Activated CD8-positive, alpha-beta T cell treated with anti-CD3 and anti-CD28 coated beads for 36 hours (primary cell): ENCODE results near the gene NKAIN1. TPM values are rescaled to one million over a fixed set of nuclear protein-coding genes. Genes with fewer than 3 reads are reported as not detected.

Source experiments
- ATAC-seq: fragments of 200-7000 bp; cut with Tn5 transposase; one replicate; pipeline ENCODE4 v1.10.0; 2021; ENCODE audit warnings: mild to moderate bottlenecking, moderate library complexity
- CTCF ChIA-PET: fragments of 350-600 bp; sonication (Branson Sonifier 250); formaldehyde crosslinking; loops from one replicate; lab custom pipeline; 2021; ENCODE audit warnings: antibody characterized with exemption; lab: Charles Lee
- POLR2A ChIA-PET: fragments of 350-600 bp; sonication (Branson Sonifier 250); formaldehyde crosslinking; loops from one replicate; lab custom pipeline; 2021; ENCODE audit warnings: antibody characterized with exemption; lab: Charles Lee
- DNase-seq: peaks from one replicate; pipeline ENCODE4 v3.0.0-alpha.2; 2020
- H3K27ac Mint-ChIP-seq: one replicate; pipeline ENCODE4 v1.8.0; 2021; ENCODE audit warnings: mild to moderate bottlenecking, mixed read lengths
- H3K27me3 Mint-ChIP-seq: one replicate; pipeline ENCODE4 v1.8.0; 2021; ENCODE audit warnings: mixed read lengths
- H3K36me3 Mint-ChIP-seq: one replicate; pipeline ENCODE4 v1.8.0; 2021; ENCODE audit warnings: low read depth, mixed read lengths
- H3K4me1 Mint-ChIP-seq: one replicate; pipeline ENCODE4 v1.8.0; 2021; ENCODE audit warnings: low read depth, mixed read lengths
- H3K4me3 Mint-ChIP-seq: one replicate; pipeline ENCODE4 v1.8.0; 2021; ENCODE audit warnings: mild to moderate bottlenecking, moderate library complexity, mixed read lengths
- H3K9me3 Mint-ChIP-seq: one replicate; pipeline ENCODE4 v1.8.0; 2021; ENCODE audit warnings: mixed read lengths
- intact Hi-C: fragments of 100-400 bp; cut with micrococcal nuclease; formaldehyde crosslinking; loops from one replicate; pipeline ENCODE4 v1.10.0; 2022
- total RNA-seq, 2 experiments: library from RNA; stranded (reverse); gene quantifications; one replicate each; pipeline ENCODE4 v1.2.3, GENCODE V29; 2021
- TF ChIP-seq, protein P1 (sequence below): fragments of 200-600 bp; IDR thresholded peaks from one replicate; pipeline ENCODE4 v1.8.0; 2022; ENCODE audit warnings: antibody characterized with exemption, mild to moderate bottlenecking

The NKAIN1 gene
- total RNA-seq, 2 experiments from 2014 or later = not detected

- H3K36me3 Mint-ChIP-seq = no peaks in the 10 kb centered on the region
- DNase-seq = no peak
- intact Hi-C loops = no loop called here
- ChIA-PET CTCF (interaction anchor here (1.1 kb wide), 1 partner anchor 12 kb away, joined by 4 read pairs; no protein-coding TSS in a partner anchor), POLR2A (no interaction called here)
- no peak overlapping the region for H3K4me3 Mint-ChIP-seq
- no peak overlapping the region for H3K27ac Mint-ChIP-seq
- H3K9me3 Mint-ChIP-seq = no peaks in the 10 kb centered on the region
- no peak for ATAC-seq
- H3K27me3 Mint-ChIP-seq = no peaks in the 10 kb centered on the region
- no peaks in the 10 kb centered on the region for H3K4me1 Mint-ChIP-seq
- TF ChIP-seq, protein P1, sequence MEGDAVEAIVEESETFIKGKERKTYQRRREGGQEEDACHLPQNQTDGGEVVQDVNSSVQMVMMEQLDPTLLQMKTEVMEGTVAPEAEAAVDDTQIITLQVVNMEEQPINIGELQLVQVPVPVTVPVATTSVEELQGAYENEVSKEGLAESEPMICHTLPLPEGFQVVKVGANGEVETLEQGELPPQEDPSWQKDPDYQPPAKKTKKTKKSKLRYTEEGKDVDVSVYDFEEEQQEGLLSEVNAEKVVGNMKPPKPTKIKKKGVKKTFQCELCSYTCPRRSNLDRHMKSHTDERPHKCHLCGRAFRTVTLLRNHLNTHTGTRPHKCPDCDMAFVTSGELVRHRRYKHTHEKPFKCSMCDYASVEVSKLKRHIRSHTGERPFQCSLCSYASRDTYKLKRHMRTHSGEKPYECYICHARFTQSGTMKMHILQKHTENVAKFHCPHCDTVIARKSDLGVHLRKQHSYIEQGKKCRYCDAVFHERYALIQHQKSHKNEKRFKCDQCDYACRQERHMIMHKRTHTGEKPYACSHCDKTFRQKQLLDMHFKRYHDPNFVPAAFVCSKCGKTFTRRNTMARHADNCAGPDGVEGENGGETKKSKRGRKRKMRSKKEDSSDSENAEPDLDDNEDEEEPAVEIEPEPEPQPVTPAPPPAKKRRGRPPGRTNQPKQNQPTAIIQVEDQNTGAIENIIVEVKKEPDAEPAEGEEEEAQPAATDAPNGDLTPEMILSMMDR = no peak
These were observed 46.0 kb downstream of the NKAIN1 start for GRCh38 chr1:31193729-31194128.

DNA sequence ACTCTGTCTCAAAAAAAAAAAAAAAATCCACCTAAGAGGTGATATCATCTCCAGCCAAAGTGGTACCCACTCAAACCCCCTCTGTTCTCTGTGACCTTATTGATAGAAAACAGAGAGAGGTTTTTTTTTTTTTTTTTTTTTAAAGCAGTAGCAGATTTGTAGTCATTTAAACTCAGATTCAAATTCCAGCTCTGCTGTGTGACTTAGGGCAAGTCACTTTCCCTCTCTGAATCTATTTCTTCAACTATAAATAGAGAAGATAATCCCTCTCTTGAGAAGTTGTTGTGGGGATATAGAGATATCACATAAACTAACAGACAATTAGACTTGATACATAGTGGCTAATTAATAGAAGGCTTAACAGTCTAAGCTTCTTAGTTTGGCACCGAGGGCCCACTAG, 48.4 kb downstream of the NKAIN1 start:
- no peak for ATAC-seq
- TF ChIP-seq, protein P1 = no peak
- Mint-ChIP-seq H3K4me3 (no peak overlapping the region), H3K4me1 (no peaks in the 10 kb centered on the region), H3K27me3 (peaks cover 4% of the 10 kb centered on the region), H3K9me3 (no peaks in the 10 kb centered on the region), H3K27ac (no peak overlapping the region), H3K36me3 (no peaks in the 10 kb centered on the region)
- POLR2A ChIA-PET = no interaction called here
- intact Hi-C loops = no loop called here
- CTCF ChIA-PET = interaction anchor here (2.0 kb wide), 1 partner anchor 10 kb away, joined by 7 read pairs; no protein-coding TSS in a partner anchor
- no peak for DNase-seq

DNA sequence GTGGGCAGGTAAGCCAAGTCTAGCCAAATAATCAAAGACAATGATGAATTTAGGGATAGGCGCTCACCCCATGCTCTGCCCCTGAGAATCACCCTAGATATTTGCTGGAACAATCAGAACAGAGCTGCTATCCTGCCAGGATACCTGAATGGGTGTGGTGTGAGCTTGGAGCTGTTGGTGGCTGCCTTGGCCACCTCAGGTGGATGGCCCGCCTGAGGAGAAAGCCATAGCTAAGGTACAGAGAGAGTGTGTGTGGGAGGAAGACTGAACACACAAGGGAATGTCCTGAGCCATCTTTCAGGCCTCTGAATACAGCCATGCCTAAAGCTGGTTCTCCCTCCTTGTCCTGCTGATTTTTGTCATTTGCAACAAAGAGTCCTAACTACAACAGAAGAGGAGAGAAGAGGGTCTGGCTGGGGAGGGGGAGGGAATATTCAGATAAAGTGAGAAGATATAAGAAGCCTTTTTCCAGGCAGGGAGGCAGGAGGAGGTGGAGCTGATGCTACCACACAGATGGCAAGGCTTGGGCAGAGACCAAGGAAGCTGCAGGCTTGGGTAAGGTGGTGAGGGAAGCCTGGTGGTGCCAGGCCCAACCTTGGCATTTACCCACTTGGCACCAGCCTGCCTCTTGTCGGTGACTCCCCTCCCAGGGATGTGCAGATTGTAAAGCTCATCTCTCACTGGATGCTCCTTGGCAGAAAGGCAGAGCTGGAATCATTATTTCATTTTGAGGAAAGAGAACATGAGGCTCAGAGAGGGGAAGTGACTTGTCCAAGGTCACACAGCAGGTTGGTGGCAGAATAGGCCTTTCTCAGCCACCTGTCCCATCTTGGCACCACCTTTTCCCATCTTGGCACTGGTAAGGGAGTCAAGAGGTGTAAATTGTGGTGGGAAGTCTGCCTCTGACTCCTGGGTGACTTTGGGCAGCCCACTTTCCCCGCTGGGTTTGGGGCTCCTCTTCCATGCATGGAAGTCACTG, 49.7 kb downstream of the NKAIN1 start:
- H3K9me3 Mint-ChIP-seq = no peaks in the 10 kb centered on the region
- POLR2A ChIA-PET = no interaction called here
- CTCF ChIA-PET = interaction anchor here (1.1 to 1.3 kb wide), 3 partner anchors 9 to 232 kb away, joined by 3 to 8 read pairs (median 3); no protein-coding TSS in a partner anchor
- intact Hi-C loops = loop anchor here (10.0 kb wide), 1 partner anchor 235 kb away; no protein-coding TSS in a partner anchor
- no peaks in the 10 kb centered on the region for H3K4me1 Mint-ChIP-seq
- H3K27ac Mint-ChIP-seq = no peak overlapping the region
- ATAC-seq = no peak
- H3K36me3 Mint-ChIP-seq = no peaks in the 10 kb centered on the region
- peaks cover 4% of the 10 kb centered on the region for H3K27me3 Mint-ChIP-seq
- no peak for DNase-seq
- TF ChIP-seq, protein P1 = no peak
- H3K4me3 Mint-ChIP-seq = no peak overlapping the region

DNA sequence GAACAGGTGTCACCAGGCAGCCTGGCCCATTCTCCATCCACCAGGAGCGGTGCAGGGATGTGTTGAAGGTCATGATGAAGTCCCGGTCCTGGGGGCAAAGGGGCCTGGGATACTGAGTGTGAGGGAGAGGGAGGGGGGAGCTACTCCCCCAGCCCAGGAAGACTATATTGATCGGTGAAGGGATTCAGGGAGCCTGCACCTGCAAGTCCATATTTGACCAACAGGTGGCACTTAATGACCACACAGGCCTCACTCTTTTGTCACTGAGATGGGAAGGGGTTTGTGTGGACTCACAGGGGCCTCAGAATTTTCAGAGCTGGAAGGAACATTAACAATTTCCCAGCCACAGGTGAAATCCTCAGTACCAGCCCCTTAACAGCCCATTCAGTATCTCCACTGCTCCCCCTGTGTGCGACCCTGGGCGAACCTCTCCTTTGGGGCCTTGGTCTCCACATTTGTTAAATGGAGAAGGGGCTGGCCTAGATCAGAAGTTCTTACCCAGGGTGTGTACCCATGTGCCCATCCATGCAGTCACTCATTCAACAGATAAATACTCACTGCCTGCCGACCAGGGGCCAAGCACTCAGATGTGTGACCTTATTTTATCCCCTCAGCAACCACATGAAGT, 55.6 kb downstream of the NKAIN1 start:
- DNase-seq = peak; percentile 62
- Mint-ChIP-seq H3K9me3 (no peaks in the 10 kb centered on the region), H3K36me3 (no peaks in the 10 kb centered on the region), H3K27me3 (peaks cover 30% of the 10 kb centered on the region), H3K4me3 (no peak overlapping the region), H3K4me1 (peaks cover 7% of the 10 kb centered on the region), H3K27ac (no peak overlapping the region)
- TF ChIP-seq, protein P1 = peak; percentile 64
- ATAC-seq = no peak
- ChIA-PET POLR2A (interaction anchor here (0.6 kb wide), 1 partner anchor 170 kb away, joined by 3 read pairs; no protein-coding TSS in a partner anchor), CTCF (interaction anchor here (0.6 to 2.6 kb wide), 17 partner anchors 9 to 365 kb away, joined by 3 to 9 read pairs (median 4); no protein-coding TSS in a partner anchor)
- intact Hi-C loops = loop anchor here (5.0 to 10.0 kb wide), 2 partner anchors 241 to 363 kb away; no protein-coding TSS in a partner anchor
